Measurements from ENCODE around the gene SLC35F5. TPM values are rescaled to one million over a fixed set of nuclear protein-coding genes. Genes with fewer than 3 reads are reported as not detected.
"Not testable (repeated sequence)": the region's sequence is repeated elsewhere in the genome, so short reads cannot be mapped to it uniquely, and the experiment has no call there.

Gene SLC35F5
- total and polyA plus RNA-seq, 10 of the 15 experiments (the other 5 are each of a cell fraction or from before 2014, with no cell fraction given): 1.8 to 31.3 (median 16.5) TPM

DNA sequence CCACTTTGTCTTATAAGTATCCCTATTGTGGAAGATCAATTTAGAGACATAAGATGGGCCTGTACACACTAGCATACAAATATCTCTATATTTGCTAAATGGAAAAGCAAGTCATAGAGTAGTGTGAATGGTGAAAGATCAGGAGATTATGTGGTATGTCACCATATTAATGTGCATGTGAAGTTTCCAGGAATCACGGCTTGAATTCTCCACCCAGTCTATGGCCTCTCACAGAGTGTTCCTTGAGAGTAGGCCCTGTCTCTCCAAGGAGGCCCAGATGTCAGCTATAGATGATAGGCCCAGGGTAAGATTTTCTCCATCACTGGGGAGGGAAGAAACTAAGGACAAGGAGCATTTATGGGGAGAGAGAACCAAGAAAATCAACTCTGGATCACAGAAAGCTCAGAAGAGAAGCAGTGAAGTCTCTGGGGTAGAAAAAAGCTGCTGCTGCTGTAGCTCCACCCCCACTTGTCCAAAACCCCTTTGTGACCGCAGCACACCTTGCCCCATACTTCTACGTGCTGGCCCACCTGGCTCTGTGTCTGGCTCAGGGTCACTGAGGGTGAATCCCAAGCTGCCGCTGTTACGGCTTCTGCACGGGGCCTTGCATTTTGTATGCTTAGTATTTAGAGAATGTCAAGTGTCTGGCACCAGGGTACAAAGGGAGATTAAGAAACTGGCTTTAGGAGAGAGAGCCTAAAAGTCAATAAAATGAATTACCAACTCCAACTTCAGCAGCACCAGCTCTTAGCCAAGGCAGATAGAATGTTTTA, 91.5 kb downstream of the SLC35F5 start:
- SMC1A ChIA-PET (ENCODE audit: uncharacterized antibody, unreplicated experiment); H3K4me1 ChIP-seq (ENCODE audit: control insufficient read depth, insufficient read depth, low read length); RAD21 ChIA-PET (ENCODE audit: unreplicated experiment); H3K79me2 ChIP-seq (ENCODE audit: control insufficient read depth, insufficient read depth, low read length); H3K4me3 ChIP-seq; in situ Hi-C loops (cut with MboI); H3K9me3 ChIP-seq (replicated peaks; ENCODE audit: control insufficient read depth, insufficient read depth, low read length); BruUV-seq (replicated peaks); DNase-seq (ENCODE audit: low read depth, low spot score); H2AFZ ChIP-seq (ENCODE audit: control insufficient read depth, low read depth, low read length); H3K27me3 ChIP-seq (replicated peaks in 1 of 2; ENCODE audit: control insufficient read depth in 2 of 2, insufficient read depth in 2 of 2, low read length in 1 of 2); H4K20me1 ChIP-seq (ENCODE audit: control insufficient read depth, insufficient read depth); H3K27ac ChIP-seq (ENCODE audit: control insufficient read depth, insufficient read depth); POLR2A ChIA-PET; H3K36me3 ChIP-seq (ENCODE audit: control insufficient read depth in 2 of 2, insufficient read depth in 2 of 2, low read length in 1 of 2); H3K9ac ChIP-seq (ENCODE audit: control insufficient read depth, insufficient read depth, low read length); ATAC-seq; H3K4me2 ChIP-seq (ENCODE audit: control insufficient read depth, insufficient read depth); intact Hi-C loops (cut with micrococcal nuclease; ENCODE audit: unreplicated experiment); CTCF ChIA-PET: not testable (repeated sequence)
- 86% methylated on average over 6 of the region's 6 CpGs for WGBS (ENCODE audit: insufficient coverage, insufficient replicate concordance, low lambda C conversion rate, missing lambda C conversion rate)
- peak; percentile 70 for FAIRE-seq

DNA sequence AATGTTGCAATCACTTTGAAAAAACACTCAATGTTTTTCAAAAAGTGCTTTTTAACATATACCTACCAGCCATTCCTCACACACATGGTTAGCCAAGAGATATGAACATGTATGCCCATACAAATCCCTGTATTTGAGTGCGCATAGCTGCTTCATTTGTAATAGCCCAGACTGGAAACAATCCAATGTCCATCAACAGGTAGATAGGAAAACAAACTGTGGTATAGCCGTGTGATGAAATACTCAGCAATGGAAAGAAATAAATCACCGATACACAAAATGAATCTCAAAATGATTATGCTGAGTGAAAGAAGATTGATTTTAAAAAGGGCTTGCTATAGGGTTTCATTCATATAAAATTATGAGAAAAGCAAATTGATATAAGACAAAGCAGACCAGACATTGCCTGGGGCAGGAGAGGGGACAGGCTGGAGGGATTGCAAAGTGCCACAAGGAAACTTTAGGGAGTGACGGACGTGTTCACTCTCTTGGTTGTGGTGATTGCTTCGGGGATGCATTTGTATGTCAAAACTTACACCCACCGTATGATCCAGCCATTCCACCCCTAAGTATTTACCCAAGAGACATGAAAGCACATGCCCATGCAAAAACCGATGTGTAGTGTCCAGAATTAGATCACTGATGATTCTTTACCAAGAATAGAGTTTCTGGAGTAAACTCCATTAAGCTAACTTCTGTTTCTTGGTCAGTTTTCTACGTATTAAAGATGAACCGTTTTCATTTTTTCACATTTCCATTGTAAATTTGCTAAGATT, 93.0 kb downstream of the SLC35F5 start:
- H4K20me1 ChIP-seq (ENCODE audit: control insufficient read depth, insufficient read depth); H3K27me3 ChIP-seq (replicated peaks in 1 of 2; ENCODE audit: control insufficient read depth in 2 of 2, insufficient read depth in 2 of 2, low read length in 1 of 2); ATAC-seq; H3K4me1 ChIP-seq (ENCODE audit: control insufficient read depth, insufficient read depth, low read length); H3K9ac ChIP-seq (ENCODE audit: control insufficient read depth, insufficient read depth, low read length); H3K4me2 ChIP-seq (ENCODE audit: control insufficient read depth, insufficient read depth); H3K27ac ChIP-seq (ENCODE audit: control insufficient read depth, insufficient read depth); BruUV-seq (replicated peaks); H3K4me3 ChIP-seq; SMC1A ChIA-PET (ENCODE audit: uncharacterized antibody, unreplicated experiment); CTCF ChIA-PET; in situ Hi-C loops (cut with MboI); H3K36me3 ChIP-seq (ENCODE audit: control insufficient read depth in 2 of 2, insufficient read depth in 2 of 2, low read length in 1 of 2); H3K9me3 ChIP-seq (replicated peaks; ENCODE audit: control insufficient read depth, insufficient read depth, low read length); DNase-seq (ENCODE audit: low read depth, low spot score); POLR2A ChIA-PET; H2AFZ ChIP-seq (ENCODE audit: control insufficient read depth, low read depth, low read length); intact Hi-C loops (cut with micrococcal nuclease; ENCODE audit: unreplicated experiment); RAD21 ChIA-PET (ENCODE audit: unreplicated experiment); H3K79me2 ChIP-seq (ENCODE audit: control insufficient read depth, insufficient read depth, low read length); FAIRE-seq: not testable (repeated sequence)
- 74% methylated on average over 10 of the region's 10 CpGs for WGBS (ENCODE audit: insufficient coverage, insufficient replicate concordance, low lambda C conversion rate, missing lambda C conversion rate)

Small RNA genes within 50 kb of the gene (microRNA-seq; reads per million reads assigned to microRNA genes)
- gene MIR4782: not detected

Small RNA genes within 50 kb of the gene (small RNA-seq; reads per million reads assigned to genes)
- gene MIR4782 (not detected), gene RNU6-744P (not detected)

Other genes with a start within 250 kb of the SLC35F5 start
- 9.1 and 10.0 TPM in 2 replicates for gene RABL2A, start 129.4 kb downstream of the SLC35F5 start, total RNA-seq (2014; rRNA removed)
- gene RABL2A, start 129.4 kb downstream of the SLC35F5 start, total RNA-seq (2014; rRNA removed; fragmentation: Illumina TruSeq; extraction: Trizol): 9.7 and 10.0 TPM in 2 replicates
- gene RABL2A, start 129.4 kb downstream of the SLC35F5 start, total RNA-seq (2021): 9.8 and 12.2 TPM in 2 replicates
- 14.5 and 17.9 TPM in 2 replicates for gene RABL2A, start 129.4 kb downstream of the SLC35F5 start, polyA plus RNA-seq (2011; rRNA removed)
- gene RABL2A, start 129.4 kb downstream of the SLC35F5 start, polyA plus RNA-seq (2014; fragmentation: Illumina TruSeq; extraction: Trizol): 12.3 and 15.1 TPM in 2 replicates
- gene RABL2A, start 129.4 kb downstream of the SLC35F5 start, polyA plus RNA-seq (2014; fragmentation: Nextera tagmentation; extraction: Ambion mirVana): 1 to 10 TPM in 1 of 2 experiments, under 1 TPM in 1; 0.87 to 1.9 TPM
- 12.6 and 14.5 TPM in 2 replicates for gene RABL2A, start 129.4 kb downstream of the SLC35F5 start, polyA plus RNA-seq (2014; rRNA removed)
- 1 to 10 TPM; 8.9 to 9.4 TPM for gene RABL2A, start 129.4 kb downstream of the SLC35F5 start, polyA plus RNA-seq (2016; fragmentation: Nextera tagmentation; extraction: Ambion mirVana)
- gene ACTR3, start 133.4 kb upstream of the SLC35F5 start, total RNA-seq (2014; rRNA removed): 371 and 391 TPM in 2 replicates
- gene ACTR3, start 133.4 kb upstream of the SLC35F5 start, total RNA-seq (2014; rRNA removed; fragmentation: Illumina TruSeq; extraction: Trizol): 433 and 438 TPM in 2 replicates
- gene ACTR3, start 133.4 kb upstream of the SLC35F5 start, total RNA-seq (2021): 569 and 578 TPM in 2 replicates
- gene ACTR3, start 133.4 kb upstream of the SLC35F5 start, polyA plus RNA-seq (2011; rRNA removed): 532 and 757 TPM in 2 replicates
- 496 and 646 TPM in 2 replicates for gene ACTR3, start 133.4 kb upstream of the SLC35F5 start, polyA plus RNA-seq (2014; fragmentation: Illumina TruSeq; extraction: Trizol)
- 10 to 100 TPM; 79.1 to 99.1 TPM for gene ACTR3, start 133.4 kb upstream of the SLC35F5 start, polyA plus RNA-seq (2014; fragmentation: Nextera tagmentation; extraction: Ambion mirVana)
- gene ACTR3, start 133.4 kb upstream of the SLC35F5 start, polyA plus RNA-seq (2014; rRNA removed): 446 and 466 TPM in 2 replicates
- gene ACTR3, start 133.4 kb upstream of the SLC35F5 start, polyA plus RNA-seq (2016; fragmentation: Nextera tagmentation; extraction: Ambion mirVana): 100 to 1,000 TPM; 608 to 616 TPM

Measured in GM12878 (cell line).